ENCODE results near the gene HTRA3.
"Not testable (repeated sequence)": the region's sequence is repeated elsewhere in the genome, so short reads cannot be mapped to it uniquely, and the experiment has no call there.

Gene HTRA3

GRCh38 chr4:8340781-8341241 is 71.3 kb downstream of the HTRA3 start:
- H3K27ac ChIP-seq (replicated peaks): no peak overlapping the region
- TF ChIP-seq CTCF (IDR thresholded peaks at IDR 0.05; ENCODE audit: insufficient read depth, low read length): no peak
- no peak for TF ChIP-seq GABPA (IDR thresholded peaks at IDR 0.05; ENCODE audit: low read depth)
- TF ChIP-seq SPI1 (IDR thresholded peaks at IDR 0.05; ENCODE audit: borderline replicate concordance, low read depth): no peak
- no peak for TF ChIP-seq REST (IDR thresholded peaks at IDR 0.05; ENCODE audit: insufficient replicate concordance, low read depth)
- no peak for TF ChIP-seq POLR2AphosphoS5 (IDR thresholded peaks at IDR 0.05; ENCODE audit: low read depth)
- H3K4me3 ChIP-seq (replicated peaks; ENCODE audit: insufficient read depth, low read length): no peak overlapping the region
- H3K27me3 ChIP-seq (ENCODE audit: insufficient read depth, poor library complexity, severe bottlenecking): no peaks in the 10 kb centered on the region
- no peak for DNase-seq (ENCODE audit: low read depth in 1 of 2, low spot score in 1 of 2)

GRCh38 chr4:8341281-8341680 is 71.7 kb downstream of the HTRA3 start:
- not testable (repeated sequence) for DNase-seq (ENCODE audit: low read depth in 1 of 2, low spot score in 1 of 2); H3K27me3 ChIP-seq (ENCODE audit: insufficient read depth, poor library complexity, severe bottlenecking); H3K4me3 ChIP-seq (replicated peaks; ENCODE audit: insufficient read depth, low read length); H3K27ac ChIP-seq (replicated peaks)

GRCh38 chr4:8341691-8342090 is 72.1 kb downstream of the HTRA3 start:
- TF ChIP-seq POLR2AphosphoS5 (IDR thresholded peaks at IDR 0.05; ENCODE audit: low read depth): no peak
- no peak for TF ChIP-seq GABPA (IDR thresholded peaks at IDR 0.05; ENCODE audit: low read depth)
- Histone ChIP-seq H3K27ac (replicated peaks) (no peak overlapping the region), H3K27me3 (ENCODE audit: insufficient read depth, poor library complexity, severe bottlenecking) (no peaks in the 10 kb centered on the region), H3K4me3 (replicated peaks; ENCODE audit: insufficient read depth, low read length) (no peak overlapping the region)
- DNase-seq (ENCODE audit: low read depth in 1 of 2, low spot score in 1 of 2): no peak

GRCh38 chr4:8342651-8343261 is 73.2 kb downstream of the HTRA3 start:
- H3K27ac ChIP-seq (replicated peaks): no peak overlapping the region
- no peak for DNase-seq (ENCODE audit: low read depth in 1 of 2, low spot score in 1 of 2)
- no peak overlapping the region for H3K4me3 ChIP-seq (replicated peaks; ENCODE audit: insufficient read depth, low read length)
- H3K27me3 ChIP-seq (ENCODE audit: insufficient read depth, poor library complexity, severe bottlenecking): no peaks in the 10 kb centered on the region
- TF ChIP-seq CTCF (IDR thresholded peaks at IDR 0.05; ENCODE audit: insufficient read depth, low read length) (no peak), POLR2AphosphoS5 (IDR thresholded peaks at IDR 0.05; ENCODE audit: low read depth) (no peak), SPI1 (IDR thresholded peaks at IDR 0.05; ENCODE audit: borderline replicate concordance, low read depth) (no peak), REST (IDR thresholded peaks at IDR 0.05; ENCODE audit: insufficient replicate concordance, low read depth) (no peak), GABPA (IDR thresholded peaks at IDR 0.05; ENCODE audit: low read depth) (no peak)
